NCI-H82 (cell line): Measurements from ENCODE around the gene ZNF280B.
A peak's percentile ranks its signal among the peaks of the same experiment; 100 is the strongest.
"Not testable (repeated sequence)": the region's sequence is repeated elsewhere in the genome, so short reads cannot be mapped to it uniquely, and the experiment has no call there.

Source experiments
- DNase-seq: peaks from one replicate; lab custom pipeline; 2025; lab: John Stamatoyannopoulos, UW

ZNF280B gene

DNA sequence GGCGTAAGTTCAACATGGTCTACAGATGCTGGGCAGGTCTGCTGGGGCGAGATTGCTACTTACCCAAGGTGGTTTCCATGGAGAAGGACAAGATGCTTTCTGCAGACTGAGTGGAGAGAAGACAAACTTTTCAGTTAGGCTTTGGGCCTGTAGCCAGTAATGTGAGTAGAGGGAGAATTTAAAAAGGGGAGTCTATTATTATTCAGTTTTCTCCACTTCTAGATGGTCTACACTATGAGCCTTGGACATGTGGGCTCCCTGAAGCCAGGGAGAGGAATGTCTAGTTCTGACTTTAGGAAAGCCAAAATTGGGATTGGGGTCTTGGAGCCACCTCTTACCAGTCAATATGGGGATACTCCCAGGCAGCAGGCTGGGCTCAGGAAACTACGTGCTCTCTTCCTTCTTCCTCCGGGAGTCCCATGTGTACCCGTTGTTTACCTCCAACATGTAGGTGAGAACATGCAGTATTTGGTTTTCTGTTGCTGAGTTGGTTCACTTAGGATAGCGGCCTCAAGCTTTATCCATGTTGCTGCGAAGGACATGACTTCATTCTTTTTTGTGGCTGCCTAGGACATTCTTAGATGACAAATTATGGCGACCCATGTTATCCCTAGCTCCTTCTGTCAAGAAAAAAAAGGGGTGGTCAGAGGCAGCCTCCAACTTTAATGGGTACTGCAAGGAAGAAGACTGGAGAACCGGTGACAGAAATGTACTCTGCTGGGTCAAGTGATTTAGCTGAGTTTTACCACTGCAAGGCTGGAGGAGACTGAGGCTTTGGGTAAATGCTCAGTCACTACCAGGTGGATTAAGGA is 26.3 kb upstream of the ZNF280B start:
- DNase-seq, result no peak

DNA sequence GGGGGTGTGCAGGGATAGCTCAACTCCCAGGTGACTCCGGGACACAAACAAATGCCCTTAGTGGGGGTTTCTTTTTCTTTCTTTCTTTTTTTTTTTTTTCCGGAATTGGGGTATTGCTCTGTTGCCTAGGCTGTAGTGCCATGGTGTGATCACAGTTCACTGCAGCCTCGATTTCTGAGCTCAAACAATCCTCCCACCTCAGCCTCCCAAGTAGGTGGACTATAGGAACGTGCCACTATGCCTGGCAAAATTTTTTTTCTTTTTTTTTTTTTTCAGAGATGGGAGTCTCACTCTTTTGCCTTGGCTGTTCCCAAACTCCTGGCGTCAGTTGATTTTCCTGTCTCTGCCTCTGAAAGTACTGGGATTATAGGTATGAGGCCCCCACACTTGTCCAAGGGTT is 25.3 kb upstream of the ZNF280B start:
- no peak for DNase-seq

DNA sequence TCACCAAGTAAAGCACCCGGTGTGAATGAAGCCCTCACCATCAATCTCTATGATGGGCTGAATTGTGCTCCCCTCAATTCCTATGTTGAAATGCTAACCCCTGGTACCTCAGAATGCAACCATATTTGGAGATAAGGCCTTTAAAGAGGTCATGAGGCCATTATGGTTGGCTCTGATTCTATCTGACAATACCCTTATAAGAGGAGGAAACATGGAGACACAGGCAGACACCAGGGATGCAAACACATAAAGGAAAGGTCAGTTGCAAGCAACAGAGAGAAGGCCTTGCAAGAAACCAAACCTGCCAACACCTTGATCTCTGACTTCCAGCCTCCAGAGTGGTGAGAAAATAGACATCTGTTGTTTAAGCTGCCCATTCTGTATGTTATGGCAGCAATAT is 24.9 kb upstream of the ZNF280B start:
- no peak for DNase-seq

DNA sequence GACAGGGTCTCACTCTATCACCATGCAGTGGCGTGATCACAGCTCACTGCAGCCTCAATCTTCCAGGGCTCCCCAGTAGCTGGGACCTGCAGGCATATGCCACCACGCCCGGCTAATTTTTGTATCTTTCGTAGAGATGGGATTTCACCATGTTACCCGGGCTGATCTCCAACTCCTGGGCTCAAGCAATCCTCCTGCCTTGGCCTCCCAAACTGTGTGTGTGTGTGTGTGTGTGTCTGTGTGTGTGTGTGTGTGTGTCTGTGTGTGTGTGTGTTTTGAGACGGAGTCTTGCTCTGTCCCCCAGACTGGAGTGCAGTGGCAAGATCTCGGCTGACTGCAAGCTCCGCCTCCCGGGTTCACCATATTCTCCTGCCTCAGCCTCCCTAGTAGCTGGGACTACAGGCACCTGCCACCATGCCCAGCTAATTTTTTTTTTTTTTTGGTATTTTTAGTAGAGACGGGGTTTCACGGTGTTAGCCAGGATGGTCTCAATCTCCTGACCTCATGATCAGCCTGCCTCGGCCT is 24.1 kb upstream of the ZNF280B start:
- DNase-seq, result not testable (repeated sequence)

DNA sequence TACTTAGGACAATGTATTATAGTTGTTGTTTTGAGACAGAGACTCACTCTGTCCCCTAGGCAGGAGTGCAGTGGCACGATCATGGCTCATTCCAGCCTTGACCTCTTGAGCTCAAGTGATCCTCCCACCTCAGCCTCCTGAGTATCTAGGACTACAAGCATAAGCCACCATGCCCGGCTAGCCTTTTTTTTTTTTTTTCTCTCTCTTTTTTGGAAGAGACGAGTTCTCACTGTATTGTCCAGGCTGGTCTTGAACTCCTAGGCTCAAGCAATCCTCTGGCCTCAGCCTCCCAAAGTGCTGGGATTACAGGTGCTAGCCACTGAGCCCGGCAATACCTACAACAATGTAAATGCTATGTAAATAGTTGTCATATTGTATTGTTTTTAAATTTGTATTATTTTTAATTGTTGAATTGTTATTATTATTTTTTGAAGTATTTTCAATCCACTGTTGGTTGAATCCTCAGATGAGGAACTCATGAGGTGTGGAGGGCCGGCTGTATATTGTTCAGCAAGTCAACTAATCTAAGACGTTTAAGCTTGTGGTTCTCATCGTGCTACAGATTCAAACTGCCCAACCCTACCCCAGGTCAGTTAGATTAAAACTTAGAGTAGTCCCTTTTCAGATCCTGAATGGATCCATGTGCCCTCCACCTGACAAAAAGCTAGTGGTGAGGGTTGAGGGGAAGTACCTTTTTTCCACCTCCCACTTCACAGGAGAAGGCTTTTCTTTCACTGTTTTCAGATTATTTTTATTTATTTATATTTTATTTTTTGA is 23.4 kb upstream of the ZNF280B start:
- DNase-seq, result no peak

DNA sequence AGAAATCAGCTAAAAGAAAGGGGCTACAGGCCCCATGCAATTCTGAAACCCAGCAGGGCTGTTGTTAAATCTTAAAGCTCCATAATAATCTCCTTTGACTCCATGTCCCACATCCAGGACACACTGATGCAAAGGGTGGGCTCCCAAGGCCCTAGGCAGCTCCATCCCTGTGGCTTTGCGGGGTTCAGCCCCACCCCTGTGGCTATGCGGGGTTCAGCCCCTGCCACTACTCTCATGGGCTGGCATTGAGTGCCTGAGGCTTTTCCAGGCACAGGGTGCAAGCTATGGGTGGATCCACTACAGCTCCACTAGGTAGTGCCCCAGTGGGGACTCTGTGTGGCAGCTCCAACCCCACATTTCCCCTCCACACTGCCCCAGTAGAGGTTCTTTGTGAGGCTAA is 20.2 kb upstream of the ZNF280B start:
- no peak for DNase-seq

DNA sequence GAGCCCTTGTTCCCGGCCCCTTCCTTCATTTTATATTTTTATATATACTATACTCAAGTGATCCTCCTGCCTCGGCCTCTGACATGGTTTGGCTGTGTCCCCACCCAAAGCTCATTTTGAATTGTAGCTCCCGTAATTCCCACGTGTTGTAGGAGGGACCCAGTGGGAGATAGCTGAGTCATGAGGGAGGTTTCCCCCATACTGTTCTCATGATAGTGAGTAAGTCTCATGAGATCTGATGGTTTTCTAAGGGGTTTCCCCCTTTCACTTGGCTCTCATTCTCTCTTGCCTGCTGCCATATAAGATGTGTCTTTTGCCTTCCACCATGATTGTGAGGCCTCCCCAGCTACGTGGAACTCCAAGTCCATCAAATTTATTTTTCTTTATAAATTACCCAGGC is 18.8 kb upstream of the ZNF280B start:
- no peak for DNase-seq

DNA sequence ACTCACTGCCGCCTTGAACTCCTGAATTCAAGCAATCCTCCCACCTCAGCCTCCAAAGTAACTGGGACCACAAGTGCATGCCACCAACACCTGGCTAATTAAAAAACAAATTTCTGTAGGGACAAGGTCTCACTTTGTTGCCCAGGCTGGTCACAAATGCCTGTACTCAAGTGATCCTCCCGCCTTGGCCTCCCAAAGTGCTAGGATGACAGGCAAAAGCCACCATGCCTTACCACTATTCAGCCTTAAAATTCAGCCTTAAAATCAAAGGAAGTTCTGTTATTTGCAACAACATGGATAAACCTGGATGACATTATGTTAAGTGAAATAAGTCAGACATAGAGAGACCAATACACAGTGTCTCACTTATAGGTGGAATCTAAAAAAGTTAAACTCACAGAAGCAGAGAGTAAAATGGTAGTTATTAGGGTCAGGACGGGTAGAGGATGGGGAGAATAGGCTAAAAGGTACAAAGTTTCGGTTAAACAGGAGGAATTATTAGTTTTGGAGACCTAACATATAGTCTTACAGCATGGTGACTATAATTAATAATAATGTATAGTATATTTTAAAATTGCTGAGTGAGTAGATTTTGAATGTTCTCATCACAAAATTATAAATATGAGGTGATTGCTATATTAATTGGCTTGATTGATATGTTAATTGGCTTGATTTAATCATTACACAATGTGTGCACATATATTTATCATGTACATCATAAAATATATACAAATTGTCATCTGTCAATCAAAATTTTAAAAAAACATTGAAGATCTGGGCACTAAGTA is 17.8 kb upstream of the ZNF280B start:
- no peak for DNase-seq

DNA sequence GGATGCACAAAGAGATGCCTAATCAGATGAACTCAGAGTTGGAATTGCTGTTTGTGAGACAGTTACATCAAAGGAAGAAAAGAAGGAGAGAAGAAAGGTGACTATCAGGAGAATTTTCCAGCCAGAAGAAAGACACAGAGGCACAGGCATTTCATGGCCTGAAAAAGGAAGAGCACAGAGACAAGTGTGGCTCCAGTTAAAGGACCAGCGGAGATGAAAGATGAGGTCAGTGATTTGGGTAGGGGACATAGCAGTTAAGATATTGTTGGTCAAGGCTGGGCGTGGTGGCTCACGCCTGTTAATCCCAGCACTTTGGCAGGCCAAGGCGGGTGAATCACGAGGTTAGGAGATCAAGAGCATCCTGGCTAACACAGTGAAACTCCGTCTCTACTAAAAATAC is 15.0 kb upstream of the ZNF280B start:
- DNase-seq, result no peak

DNA sequence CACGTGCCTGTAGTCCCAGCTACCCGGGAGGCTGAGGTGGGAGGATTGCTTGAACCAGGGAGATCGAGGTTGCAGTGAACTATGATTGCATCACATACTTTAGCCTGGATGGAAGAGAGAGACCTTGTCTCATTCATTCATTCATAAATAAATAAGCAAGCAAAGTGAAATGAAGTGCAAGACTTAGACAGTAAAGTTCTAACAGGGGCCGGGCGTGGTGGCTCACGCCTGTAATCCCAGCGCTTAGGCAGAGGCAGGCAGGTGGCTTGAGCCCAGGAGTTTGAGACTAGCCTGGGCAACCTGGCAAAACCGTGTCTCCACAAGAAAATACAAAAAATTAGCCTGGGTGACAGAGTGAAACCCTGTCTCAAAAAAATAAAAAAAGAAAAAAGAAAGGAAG is 13.1 kb upstream of the ZNF280B start:
- no peak for DNase-seq

DNA sequence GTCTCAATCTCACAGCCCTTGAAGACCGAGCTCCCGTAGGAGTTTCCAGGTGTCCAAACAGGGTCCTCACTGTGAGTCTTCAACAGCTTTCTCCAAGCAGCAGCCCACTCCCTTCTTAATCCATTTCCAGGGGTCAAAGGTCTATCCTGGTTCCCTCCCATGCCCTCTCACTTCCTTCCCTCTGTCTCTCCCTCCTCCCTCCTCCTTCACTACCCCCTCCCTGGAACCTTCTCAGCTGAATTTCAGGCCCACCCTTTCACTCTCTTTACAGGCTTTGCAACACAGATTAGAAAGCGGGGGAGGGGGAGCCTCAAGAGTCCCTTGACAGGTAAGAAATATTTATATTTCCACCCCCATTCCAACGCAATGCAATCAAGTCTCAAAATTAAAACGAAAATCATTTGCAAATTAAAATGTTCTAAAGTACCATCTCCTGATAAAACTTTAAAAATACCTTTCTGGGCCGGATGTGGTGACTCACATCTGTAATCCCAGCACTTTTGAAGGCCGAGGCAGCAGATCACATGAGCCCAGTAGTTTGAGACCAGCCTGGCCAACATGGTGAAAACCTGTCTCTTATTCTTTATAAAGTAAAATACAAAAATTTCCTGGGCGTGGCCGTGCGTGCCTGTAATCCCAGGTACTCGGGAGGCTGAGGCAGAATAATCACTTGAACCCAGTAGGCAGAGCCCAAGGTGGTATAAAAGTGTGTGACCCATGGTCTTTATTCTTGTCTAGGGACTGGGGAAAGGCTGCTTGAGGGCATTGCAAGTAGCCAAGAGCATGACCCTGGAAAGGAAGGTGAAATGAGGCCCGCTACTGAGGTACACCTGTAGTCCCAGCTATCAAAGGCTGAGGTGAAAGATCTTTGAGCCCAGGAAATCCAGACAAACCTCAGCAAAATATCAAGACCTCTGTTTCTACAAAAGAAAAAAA is 12.4 kb upstream of the ZNF280B start:
- DNase-seq, result peak; percentile 25

DNA sequence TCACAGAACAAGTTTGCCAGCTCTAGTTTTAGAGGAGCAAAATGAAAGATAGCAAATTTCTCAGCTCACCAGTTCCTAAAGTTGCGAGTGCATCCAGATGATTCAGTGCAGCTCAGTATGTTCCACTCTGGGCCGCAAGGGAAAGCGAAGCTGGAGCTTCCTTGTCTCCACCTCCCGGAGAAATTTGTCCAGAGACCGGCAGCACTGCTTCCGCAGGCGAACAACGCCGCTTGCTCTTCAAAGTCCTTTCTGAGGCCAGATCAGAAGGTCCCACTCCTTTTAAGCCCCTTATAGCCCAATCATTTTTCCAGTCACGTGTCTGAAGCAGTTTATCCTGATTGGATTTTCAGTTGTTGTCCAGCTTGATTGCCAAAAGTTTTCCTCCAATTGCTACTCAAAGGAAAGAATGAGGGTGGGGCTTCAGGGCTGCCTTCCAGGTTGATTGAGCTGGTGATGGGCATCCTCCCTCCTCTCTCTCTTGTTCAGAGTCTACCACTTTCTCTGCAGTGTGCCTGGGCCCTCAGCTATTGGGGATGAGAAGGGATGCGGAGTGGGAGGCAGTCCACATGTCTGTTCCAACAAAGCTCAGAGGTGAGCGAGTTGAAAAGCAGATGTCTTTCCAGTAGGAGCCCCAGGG is 11.6 kb upstream of the ZNF280B start, which contains the start of gene ZNF280A:
Gene ZNF280A, minus strand, starts transcription at position 251 of the 637 bp plus-strand sequence. CDS start 4,640 bp downstream, outside the sequence.
- peak; percentile 69 for DNase-seq

DNA sequence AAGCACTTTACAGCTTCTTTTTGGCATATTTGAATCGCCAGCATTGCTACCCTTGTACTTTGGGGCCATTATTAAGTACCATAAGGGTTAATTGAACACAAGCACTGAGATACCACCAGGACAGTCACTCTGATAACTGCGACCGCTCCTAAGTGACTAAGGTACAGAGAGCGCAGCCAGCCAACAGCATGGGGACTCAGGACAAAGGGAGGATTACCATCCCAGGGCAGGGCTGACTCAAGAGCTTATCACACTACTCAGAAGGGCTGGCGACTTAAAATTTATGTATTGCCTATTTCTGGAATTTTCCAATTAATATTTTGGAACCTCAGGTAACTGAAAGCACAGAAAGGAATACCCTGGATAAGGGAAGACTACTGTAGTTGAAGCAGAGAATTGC is 11.0 kb upstream of the ZNF280B start:
- peak; percentile 58 for DNase-seq

DNA sequence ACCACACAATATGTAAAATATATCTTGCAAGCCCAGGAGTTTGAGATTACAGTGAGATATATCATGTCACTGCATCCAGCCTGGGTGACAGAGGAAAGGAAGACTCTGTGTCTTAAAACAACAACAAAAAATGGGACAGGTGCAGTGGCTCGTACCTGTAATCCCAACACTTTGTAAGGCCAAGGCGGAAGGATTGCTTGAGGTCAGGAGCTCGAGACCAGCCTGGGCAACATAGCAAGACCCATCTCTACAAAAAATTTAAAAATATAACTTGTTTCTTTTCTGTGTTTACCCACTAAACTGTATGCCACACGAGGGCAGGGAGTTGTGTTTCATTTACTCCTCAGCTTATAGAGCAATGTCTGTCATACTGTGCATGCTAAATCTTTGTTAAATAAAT is 8.4 kb upstream of the ZNF280B start:
- DNase-seq, result no peak

DNA sequence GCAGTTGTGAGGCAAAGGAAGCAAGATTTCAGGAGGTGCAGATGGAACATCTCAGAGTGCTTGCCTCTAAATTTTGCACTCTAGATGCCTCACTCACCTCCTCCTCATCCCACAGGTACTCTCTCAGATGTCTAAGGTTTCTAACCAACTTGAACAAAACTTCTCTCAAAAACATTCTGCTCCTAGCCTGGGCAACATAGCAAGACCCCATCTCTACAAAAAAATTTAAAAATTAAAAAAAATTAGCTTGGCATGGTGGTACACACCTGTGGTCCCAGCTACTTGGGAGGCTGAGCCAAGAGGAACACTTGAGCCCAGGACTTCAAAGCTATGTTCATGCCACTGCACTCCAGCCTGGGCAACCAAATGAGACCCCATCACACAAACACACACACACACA is 7.3 kb upstream of the ZNF280B start:
- no peak for DNase-seq

DNA sequence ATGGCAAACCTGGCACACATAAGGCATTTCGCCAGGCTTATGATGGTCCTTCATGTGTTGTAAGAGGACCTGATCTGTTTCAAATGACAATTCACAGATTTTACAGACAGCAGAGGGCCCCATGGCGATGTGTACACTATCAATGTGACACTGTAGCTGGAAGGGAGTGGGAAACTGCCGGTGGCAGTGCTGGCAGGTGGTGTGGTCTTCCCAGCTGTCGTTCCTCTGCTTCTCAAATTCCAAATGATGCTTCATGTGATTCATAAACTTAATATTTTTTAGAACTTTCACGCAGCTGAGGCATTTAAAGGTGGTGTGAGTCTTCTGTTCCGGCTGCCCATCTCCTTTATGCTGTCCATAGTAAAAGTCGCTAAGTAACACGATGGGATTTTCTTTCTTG is 5.9 kb upstream of the ZNF280B start:
- not testable (repeated sequence) for DNase-seq

DNA sequence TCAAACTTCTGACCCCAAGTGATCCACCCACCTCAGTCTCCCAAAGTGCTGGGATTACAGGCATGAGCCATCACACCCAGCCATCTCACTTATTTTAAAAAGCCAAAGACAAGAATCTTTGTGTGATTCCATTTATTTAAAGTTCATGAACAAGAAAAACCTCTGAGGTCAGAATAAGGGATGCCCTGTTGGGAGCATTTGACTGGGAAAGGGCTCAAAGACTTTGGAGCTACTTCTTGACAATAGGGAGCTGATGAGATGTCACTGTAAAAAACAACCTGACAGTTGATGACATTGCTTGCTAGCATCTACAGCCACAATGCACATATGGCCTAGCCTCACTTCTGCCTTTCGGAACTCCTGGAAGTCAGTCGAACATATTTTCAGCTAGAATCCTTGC is 5.1 kb upstream of the ZNF280B start:
- no peak for DNase-seq

DNA sequence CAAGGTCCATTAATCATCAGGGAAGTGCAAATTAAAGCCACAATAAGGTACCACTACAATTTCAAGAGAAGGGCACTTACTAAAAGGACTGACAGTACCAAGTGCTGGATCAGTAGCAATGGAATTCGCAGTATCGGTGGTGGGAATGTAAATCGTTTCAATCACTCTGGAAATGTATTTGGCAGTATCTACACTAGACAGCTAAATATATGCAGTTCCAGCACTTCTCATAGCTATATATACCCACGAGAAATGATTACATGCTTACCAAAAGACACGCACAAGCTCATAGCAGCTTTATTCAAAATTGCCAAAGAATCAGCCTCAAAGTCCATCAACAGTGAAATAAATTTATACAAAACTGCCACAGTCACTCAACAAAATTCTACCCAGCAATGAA is 4.4 kb upstream of the ZNF280B start:
- DNase-seq, result no peak

DNA sequence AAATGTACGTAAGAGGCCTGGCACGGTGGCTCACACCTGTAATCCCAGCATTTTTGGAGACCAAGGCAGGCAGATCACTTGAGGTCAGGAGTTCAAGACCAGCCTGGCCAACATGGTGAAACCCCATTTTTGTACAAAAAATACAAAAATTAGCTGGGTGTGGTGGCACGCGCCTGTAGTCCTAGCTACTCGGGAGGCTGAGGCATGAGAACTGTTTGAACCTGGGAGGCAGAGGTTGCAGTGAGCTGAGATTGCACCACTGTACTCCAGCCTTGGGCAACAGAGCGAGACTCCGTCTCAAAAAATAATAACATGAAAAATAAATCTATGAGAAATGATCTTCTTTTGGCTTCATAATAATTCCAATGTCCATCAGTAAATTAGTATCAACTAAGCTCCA is 2.3 kb upstream of the ZNF280B start:
- not testable (repeated sequence) for DNase-seq

DNA sequence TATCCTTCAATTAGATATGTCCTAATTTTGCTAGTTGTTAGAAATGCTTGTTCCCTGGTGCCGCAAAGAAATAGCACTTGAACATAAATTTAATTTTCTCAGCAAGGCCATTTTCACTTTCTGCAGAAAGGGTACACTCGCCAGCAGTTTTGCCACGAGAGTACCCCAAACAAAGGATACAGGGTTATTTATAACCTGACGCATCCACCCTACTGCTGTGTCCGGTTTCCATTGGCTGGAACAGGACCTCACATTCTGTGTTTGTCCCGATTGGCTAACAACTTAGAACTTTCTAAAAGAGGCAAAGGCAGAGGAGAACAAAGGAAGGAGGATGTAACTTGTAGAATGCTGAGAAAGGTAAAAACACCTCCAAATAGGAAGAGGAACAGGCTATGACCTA is 1.4 kb upstream of the ZNF280B start:
- DNase-seq, result not testable (repeated sequence)
